ENCODE measurements around the gene LTV1. TPM values are rescaled to one million over a fixed set of nuclear protein-coding genes. Genes with fewer than 3 reads are reported as not detected.

LTV1 gene
- total and polyA plus RNA-seq, 2 donors from 2014 or later: 15.0 to 17.8 TPM

GRCh38 chr6:143803769-143804568 is 39.2 kb upstream of the LTV1 start:
- DNase-seq (no peak), FAIRE-seq (no peak)
- H3K36me3 ChIP-seq (ENCODE audit: control insufficient read depth in 2 of 3, insufficient read depth in 3 of 3, low read length in 3 of 3): peaks cover 0 to 4% (median 3%) of the 10 kb centered on the region in 3 donors
- intact Hi-C loops (cut with DNase I): no loop called here
- H3K9me3 ChIP-seq (ENCODE audit: control insufficient read depth in 2 of 3, insufficient read depth in 1 of 3, low read length in 3 of 3): no peaks in the 10 kb centered on the region
- no peaks in the 10 kb centered on the region for H3K27me3 ChIP-seq (ENCODE audit: control insufficient read depth, insufficient read depth, low read length)
- no peak overlapping the region for H3K27ac ChIP-seq (ENCODE audit: low read depth in 2 of 2, low read length in 2 of 2)
- no peak overlapping the region for H3K4me3 ChIP-seq (ENCODE audit: low read length in 3 of 3)
- no peak overlapping the region for H3K9ac ChIP-seq (ENCODE audit: low read length in 3 of 3)
- no peaks in the 10 kb centered on the region for H3K4me1 ChIP-seq (ENCODE audit: control insufficient read depth in 2 of 3, insufficient read depth in 2 of 3, low read depth in 1 of 3, low read length in 3 of 3)
- no peak for TF ChIP-seq CTCF (IDR thresholded peaks at IDR 0.05; ENCODE audit: borderline replicate concordance, extremely low read depth, insufficient read depth)

GRCh38 chr6:143804835-143805239 is 38.3 kb upstream of the LTV1 start:
- no peaks in the 10 kb centered on the region for H3K4me1 ChIP-seq (ENCODE audit: control insufficient read depth in 2 of 3, insufficient read depth in 2 of 3, low read depth in 1 of 3, low read length in 3 of 3)
- intact Hi-C loops (cut with DNase I): no loop called here
- FAIRE-seq: no peak
- H3K36me3 ChIP-seq (ENCODE audit: control insufficient read depth in 2 of 3, insufficient read depth in 3 of 3, low read length in 3 of 3): peaks cover 0 to 4% (median 3%) of the 10 kb centered on the region in 3 donors
- no peak overlapping the region for H3K27ac ChIP-seq (ENCODE audit: low read depth in 2 of 2, low read length in 2 of 2)
- H3K9ac ChIP-seq (ENCODE audit: low read length in 3 of 3): no peak overlapping the region
- no peaks in the 10 kb centered on the region for H3K27me3 ChIP-seq (ENCODE audit: control insufficient read depth, insufficient read depth, low read length)
- no peaks in the 10 kb centered on the region for H3K9me3 ChIP-seq (ENCODE audit: control insufficient read depth in 2 of 3, insufficient read depth in 1 of 3, low read length in 3 of 3)
- DNase-seq: no peak
- no peak for TF ChIP-seq CTCF (IDR thresholded peaks at IDR 0.05; ENCODE audit: borderline replicate concordance, extremely low read depth, insufficient read depth)
- H3K4me3 ChIP-seq (ENCODE audit: low read length in 3 of 3): no peak overlapping the region

- Histone ChIP-seq H3K27me3 (ENCODE audit: control insufficient read depth, insufficient read depth, low read length) (no peaks in the 10 kb centered on the region), H3K27ac (ENCODE audit: low read depth in 2 of 2, low read length in 2 of 2) (no peak overlapping the region), H3K36me3 (ENCODE audit: control insufficient read depth in 2 of 3, insufficient read depth in 3 of 3, low read length in 3 of 3) (peaks cover 0 to 4% (median 3%) of the 10 kb centered on the region in 3 donors), H3K9ac (ENCODE audit: low read length in 3 of 3) (no peak overlapping the region), H3K9me3 (ENCODE audit: control insufficient read depth in 2 of 3, insufficient read depth in 1 of 3, low read length in 3 of 3) (no peaks in the 10 kb centered on the region), H3K4me1 (ENCODE audit: control insufficient read depth in 2 of 3, insufficient read depth in 2 of 3, low read depth in 1 of 3, low read length in 3 of 3) (no peaks in the 10 kb centered on the region), H3K4me3 (ENCODE audit: low read length in 3 of 3) (no peak overlapping the region)
- no peak for TF ChIP-seq CTCF (IDR thresholded peaks at IDR 0.05; ENCODE audit: borderline replicate concordance, extremely low read depth, insufficient read depth)
- DNase-seq (no peak), FAIRE-seq (no peak)
- intact Hi-C loops (cut with DNase I): no loop called here
Observed at GRCh38 chr6:143806282-143807102, 36.6 kb upstream of the LTV1 start.

Data from kidney (tissue), 14 donors.